ENCODE data around the gene SSBP3.

DNA sequence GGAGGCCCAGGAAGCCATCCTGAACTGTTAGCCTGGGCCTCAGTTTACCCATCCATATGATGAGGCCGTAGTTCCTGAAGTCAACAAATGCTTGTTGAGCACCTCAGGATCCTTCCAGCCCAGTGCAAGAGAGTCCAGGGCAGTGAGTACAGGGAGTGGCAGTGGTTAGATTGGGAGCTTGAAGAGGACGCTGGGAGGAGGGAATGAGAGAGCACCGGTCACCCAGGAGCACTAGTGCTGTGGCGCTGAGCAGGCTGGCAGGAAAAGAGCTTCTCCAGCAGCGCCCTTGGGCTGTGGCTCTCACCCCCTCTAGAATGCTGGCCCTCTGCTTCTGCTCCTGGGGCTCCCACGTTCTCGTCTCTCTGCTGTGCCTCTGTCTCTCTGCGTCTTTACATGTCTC is 10.2 kb upstream of the SSBP3 start:
- TF ChIP-seq POLR2A (IDR thresholded peaks at IDR 0.05) (no peak), CTCF (IDR thresholded peaks at IDR 0.05) (no peak)

All from suprapubic skin (tissue), 3 donors.